Activated naive CD8-positive, alpha-beta T cell treated with anti-CD3 and anti-CD28 coated beads, Interleukin-2, amount 50 U/mL, for 16 hours (primary cell): Measurements from ENCODE around the gene TNK1.
"Not testable (repeated sequence)": the region's sequence is repeated elsewhere in the genome, so short reads cannot be mapped to it uniquely, and the experiment has no call there.

Experiments
- DNase-seq: peaks from one replicate; pipeline ENCODE4 v3.0.0-alpha.2; 2020; ENCODE audit warnings: low read depth, low spot score

TNK1 gene

DNA sequence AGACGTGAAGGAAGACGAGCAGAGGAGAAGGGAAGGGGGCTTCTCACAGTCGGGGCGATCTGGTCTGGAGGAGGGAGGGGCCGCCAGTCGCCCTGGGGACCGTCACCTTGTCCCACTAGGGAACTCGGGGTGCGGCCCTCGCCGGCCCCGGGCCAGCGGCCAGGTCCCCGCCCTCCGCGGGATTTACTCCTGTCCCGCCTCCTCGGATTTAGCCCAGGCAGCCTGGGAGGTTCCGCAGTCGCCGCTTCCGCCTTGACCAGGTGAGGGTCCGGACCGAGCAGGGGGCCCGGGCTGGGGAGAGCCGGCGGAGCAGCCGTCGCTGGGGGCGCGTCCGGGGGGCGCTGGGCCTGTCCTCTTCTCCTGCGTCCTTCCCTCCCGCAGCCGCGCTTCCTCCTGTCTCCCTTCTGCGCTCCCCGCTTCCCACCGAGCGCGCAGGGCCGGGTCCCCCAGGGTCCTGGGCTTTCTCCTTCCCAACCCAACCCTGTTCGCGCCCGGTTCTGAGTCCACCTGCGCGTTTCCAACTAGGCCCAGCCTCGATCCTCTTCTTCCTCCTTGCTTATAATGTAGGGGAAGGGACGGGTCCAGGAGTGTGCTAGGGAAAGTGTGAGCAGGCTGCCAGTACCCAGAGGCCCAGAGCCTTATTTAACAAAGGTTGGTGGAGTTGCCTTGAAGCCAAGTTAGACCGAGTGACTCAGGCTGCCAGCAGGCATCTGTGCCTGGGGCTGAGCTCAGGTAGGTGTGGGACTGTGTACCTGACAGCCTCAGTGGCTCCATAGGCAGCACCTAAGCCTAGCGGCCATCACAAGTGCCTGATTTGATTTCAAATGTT lies at the start of gene TNK1:
Gene TNK1 (plus strand): TSS at position 235 of the 829 bp plus-strand sequence. CDS start 1,838 bp downstream, outside the sequence.
- no peak for DNase-seq

DNA sequence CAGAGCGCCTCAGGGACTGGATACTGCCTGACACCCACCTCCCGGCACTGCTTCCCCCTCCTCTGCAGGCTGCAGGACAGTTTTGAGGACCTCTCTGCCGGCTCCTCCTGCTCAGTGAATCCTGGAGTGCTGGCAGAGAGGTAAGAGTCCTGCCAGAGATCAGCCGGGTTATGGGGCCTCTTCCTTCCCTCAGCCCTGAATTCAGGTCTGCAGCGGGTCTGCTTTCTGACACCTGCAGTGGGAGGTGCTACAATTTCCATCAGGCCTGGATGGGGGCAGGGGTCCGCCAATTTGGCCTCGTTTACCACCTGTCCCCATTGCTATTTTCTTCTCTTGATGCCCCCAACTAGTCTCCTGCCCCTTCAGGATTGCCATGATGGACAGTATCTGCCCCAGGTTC lies 48.8 kb upstream of the TNK1 start:
- no peak for DNase-seq

DNA sequence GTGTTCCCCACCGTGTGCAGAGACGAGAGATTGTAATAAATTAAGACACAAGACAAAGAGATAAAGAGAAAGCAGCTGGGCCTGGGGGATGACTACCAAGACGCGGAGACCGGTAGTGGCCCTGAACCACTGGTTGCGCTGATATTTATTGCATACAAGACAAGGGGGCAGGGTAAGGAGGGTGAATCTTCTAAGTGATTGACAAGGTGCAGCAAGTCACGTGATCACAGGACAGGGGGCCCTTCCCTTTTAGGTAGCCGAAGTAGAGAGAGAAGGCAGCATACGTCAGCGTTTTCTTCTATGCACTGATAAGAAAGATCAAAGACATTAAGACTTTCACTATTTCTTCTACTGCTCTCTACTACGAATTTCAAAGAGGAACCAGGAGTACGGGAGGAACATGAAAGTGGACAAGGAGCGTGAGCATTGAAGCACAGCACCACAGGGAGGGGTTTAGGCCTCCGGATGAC lies 48.3 kb upstream of the TNK1 start:
- DNase-seq, result not testable (repeated sequence)

DNA sequence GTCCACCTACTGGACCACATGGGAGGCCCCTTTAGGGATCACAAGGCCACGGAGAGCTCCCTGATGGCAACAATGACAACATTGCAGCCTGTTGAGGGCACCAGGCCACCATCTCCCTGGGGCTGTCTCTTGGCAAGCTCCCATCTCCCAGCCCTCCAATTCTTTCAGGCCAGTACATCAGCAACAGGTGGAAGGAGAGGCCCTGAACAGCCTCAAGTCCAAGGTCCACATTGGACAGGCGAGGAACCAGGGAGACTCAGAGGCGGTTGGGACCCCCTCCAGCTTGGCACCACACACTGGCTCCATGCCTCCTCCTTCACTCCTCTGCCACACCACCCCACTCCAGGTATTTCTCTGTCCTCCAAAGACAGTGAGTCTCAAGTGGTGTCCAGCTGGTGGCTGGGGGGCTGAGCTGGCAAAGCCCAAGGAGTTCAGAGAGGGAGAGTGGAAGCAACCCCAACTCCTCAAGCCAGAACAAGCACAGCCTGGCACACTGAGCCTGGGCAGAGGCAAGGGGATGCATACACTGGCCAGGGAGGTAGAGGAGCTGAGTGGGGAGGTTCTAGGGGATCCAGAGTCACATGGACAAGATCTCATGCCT lies 45.9 kb upstream of the TNK1 start:
- DNase-seq, result no peak

DNA sequence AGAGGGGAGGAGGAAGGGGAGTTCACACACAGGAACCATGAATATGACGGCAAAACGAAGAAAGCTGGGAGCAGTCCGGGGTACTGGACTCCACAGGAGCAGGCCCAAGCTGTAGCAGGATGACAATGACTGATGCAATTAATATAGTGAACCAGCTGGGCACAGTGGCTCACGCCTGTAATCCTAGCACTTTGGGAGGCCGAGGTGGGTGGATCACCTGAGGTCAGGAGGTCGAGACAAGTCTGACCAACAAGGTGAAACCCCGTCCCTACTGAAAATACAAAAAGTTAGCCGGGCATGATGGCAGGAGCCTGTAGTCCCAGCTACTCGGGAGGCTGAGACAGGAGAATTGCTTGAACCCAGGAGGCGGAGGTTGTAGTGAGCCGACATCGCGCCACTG lies 45.1 kb upstream of the TNK1 start:
- DNase-seq, result not testable (repeated sequence)

DNA sequence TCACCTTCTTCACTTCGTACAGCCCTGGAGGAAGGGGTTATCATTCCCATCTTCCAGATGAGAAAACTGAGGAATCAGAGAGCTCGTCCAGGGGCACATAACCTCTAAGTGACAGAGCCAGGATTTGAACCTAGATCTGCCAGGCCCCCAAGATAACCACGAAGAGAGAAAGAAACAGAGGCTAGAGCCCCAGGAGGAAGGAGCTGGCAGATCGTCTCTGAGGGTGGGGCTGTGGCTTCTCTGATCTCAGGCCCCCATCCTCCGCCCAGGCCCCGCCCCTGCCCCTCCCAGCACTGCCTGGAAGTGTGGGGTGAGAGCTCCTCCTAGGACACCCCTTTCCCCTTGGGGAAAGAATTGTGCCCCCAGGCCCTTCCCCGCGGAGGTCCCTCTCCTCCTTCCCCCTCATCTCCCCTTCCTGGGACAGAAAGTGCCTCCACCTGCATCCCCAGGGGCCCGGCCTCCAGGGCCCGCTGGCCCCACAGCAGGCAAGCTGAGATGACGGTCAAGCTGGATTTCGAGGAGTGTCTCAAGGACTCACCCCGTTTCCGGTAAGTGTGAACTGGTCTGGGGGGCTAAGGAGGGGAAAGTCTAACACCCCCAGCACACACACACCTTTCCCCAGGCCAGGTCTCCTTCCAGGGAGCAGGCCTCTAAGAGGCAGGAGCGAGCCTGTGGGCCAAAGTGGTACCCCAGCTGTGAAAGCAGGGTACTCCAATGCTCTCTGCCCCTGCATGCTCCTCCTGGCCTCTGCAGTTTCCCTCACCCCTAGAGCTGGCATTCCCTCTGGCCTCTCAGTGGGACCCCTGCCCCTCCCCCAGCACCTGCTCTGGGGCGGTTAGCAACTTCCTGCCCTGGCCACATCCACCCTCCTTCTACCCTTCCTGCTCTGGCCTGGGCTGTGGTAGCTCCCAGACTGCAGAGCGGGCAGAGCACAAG lies 44.4 kb upstream of the TNK1 start, which contains the start of gene ACAP1:
Gene ACAP1 (plus strand): TSS at position 290 of the 936 bp plus-strand sequence. CDS start 206 bp downstream, at position 496.
- peak; percentile 70 for DNase-seq

DNA sequence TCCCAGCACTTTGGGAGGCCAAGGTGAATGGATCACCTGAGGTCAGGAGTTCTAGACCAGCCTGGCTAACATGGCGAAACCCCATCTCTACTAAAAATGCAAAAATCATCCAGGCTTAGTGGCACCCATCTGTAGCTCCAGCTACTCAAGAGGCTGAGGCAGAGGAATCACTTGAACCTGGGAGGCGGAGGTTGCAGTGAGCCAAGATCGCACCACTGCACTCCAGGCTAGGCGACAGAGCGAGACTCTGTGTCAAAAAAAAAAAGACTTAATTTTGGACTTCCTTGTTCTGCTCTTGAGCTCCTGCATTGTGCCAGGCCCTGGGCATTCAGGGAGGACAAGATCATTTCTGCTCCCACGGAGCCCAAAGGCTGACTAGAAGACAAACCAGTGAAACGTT lies 43.3 kb upstream of the TNK1 start:
- DNase-seq, result not testable (repeated sequence)

DNA sequence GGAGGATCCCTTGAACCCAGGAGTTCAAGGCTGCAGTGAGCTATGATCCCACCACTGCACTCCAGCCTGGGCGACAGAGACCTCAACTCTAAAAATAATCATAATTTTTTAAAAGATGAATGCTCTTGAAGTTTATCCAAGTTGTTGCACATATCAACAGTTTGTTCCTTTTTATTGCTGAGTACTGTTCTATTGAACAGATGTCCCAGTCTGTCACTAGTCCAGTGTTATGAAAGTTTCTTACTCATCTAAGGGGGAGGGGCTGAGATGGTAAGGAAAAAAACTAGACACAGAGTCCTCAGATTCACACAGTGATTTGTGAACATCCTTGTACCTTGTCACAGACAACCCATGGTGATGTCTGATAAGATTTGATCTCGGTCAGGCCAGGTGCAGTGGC lies 40.7 kb upstream of the TNK1 start:
- DNase-seq, result no peak

DNA sequence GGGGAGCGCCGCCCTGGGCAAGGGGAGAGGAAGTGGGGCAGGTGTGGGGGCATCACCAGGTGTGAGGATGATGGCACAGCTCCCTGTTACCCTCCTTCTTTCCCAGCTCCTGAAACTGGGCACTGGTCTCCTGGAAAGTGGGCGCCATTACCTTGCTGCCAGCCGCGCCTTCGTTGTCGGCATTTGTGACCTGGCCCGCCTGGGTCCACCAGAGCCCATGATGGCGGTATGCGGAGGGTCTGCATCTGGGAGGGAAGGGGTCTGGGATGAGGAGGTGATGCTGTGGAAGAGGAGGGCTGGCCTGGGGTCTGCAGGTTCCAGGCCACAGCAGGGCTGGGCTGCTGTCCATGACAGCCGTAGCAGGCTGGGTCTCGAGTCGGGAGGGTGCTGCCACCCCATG lies 39.0 kb upstream of the TNK1 start:
- DNase-seq, result no peak

DNA sequence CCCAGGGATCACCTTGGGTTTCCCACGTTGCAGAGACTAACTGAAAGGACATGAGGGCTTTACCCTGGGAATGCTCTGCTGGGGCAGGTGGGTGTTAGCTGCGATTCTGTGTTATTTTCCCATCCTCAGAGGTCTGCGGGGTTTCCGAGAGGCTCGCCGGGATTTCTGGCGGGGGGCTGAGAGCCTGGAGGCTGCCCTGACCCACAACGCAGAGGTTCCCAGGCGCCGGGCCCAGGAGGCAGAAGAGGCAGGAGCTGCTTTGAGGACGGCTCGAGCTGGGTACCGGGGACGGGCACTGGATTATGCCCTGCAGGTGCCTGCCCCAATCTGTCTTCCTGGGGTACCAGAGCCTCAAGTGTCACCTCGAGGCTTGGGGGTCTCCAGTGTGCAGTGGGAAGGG lies 37.6 kb upstream of the TNK1 start:
- DNase-seq, result no peak

DNA sequence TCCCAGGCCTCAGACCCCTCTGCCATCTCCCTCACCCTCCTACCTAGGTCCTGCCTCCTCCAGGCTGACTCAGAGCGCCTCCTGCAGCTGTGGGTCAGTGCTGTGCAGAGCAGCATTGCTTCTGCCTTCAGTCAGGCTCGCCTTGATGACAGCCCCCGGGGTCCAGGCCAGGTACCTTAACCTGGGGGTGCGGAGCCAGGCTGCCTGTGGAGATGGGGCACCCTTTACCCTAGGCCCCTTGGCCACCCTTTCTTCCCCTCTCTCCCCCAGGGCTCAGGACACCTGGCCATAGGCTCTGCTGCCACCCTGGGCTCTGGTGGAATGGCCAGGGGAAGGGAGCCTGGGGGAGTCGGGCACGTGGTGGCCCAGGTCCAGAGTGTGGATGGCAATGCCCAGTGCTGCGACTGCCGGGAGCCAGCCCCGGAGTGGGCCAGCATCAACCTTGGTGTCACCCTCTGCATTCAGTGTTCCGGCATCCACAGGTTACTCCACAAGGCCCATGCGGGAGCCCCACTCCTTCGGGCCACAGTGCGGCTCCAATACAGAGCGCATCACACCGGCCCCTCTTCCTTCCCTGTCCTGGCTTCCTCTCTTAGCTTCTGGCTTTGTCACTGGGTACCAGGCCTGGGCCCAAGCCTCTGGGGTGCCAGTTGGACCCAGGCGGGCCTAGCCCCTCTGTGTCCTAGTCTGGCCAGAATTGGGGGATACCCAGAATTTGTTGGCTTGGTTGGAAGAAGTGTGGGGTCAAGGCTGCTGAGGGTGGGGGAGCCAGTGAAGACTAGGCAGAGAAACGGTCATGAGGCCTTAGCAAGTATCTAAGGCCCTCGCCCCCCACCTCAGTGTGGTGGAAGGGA lies 33.9 kb upstream of the TNK1 start:
- DNase-seq, result no peak

DNA sequence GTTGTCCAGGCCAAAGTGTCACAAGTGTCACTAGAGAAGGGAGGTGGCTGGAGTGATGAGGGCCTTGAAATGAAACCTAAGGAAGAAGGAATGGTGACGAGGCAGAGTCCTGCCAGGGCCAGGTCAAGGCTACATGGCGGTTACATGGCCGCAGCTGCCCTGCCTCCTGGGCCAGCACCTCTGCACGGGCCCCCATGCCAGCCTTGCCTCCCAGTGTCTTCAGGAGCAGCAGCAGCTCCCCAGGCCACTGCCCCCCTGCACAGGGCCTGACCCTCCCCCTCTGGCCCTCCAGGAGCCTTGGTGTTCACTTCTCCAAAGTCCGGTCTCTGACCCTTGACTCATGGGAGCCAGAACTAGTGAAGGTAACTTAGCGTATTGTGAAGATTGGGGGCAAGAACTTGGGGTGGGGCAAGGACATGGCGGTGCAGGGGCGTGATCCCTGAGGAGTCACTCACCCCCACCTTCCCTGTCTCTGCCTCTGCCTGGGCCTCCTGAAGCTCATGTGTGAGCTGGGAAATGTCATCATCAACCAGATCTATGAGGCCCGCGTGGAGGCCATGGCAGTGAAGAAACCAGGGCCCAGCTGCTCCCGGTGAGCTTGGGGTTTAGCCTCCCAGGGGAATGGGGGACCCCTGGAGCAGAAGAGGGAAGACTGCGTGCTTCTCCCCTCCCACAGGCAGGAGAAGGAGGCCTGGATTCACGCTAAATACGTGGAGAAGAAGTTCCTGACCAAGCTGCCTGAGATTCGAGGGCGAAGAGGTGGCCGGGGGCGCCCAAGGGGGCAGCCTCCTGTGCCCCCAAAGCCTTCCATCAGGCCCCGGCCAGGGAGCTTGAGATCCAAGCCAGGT lies 33.0 kb upstream of the TNK1 start:
- no peak for DNase-seq

DNA sequence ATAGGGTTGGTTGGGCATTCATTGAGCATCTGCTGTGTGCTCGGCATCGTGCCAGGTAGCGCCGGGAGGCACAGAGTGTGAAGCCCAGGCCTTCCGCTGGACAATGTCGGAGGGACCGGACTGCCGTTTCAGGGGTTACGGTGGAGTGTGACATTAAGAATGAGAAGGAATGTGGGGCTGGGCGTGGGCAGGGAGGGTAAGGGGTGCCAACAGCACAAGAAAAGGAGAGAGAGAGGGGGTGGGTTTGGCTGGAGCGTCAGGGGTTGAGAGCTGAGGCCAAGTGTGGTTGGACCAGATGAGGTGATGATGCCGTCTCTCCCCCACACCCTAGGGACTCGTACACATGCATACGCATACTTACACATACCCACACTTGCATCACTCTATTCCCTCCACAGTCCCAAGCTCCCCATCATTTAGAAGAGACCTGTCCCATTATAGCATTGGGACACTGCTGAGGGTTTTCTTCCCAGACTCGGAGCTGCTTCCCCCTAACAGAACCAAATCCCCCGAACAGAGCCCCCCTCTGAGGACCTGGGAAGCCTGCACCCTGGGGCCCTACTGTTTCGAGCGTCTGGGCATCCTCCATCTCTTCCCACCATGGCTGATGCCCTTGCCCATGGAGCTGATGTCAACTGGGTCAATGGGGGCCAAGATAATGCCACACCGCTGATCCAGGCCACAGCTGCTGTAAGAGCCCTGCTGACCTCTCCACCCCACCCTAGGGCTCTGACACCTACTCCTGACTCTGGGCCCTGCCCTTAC lies 32.2 kb upstream of the TNK1 start:
- DNase-seq, result no peak

DNA sequence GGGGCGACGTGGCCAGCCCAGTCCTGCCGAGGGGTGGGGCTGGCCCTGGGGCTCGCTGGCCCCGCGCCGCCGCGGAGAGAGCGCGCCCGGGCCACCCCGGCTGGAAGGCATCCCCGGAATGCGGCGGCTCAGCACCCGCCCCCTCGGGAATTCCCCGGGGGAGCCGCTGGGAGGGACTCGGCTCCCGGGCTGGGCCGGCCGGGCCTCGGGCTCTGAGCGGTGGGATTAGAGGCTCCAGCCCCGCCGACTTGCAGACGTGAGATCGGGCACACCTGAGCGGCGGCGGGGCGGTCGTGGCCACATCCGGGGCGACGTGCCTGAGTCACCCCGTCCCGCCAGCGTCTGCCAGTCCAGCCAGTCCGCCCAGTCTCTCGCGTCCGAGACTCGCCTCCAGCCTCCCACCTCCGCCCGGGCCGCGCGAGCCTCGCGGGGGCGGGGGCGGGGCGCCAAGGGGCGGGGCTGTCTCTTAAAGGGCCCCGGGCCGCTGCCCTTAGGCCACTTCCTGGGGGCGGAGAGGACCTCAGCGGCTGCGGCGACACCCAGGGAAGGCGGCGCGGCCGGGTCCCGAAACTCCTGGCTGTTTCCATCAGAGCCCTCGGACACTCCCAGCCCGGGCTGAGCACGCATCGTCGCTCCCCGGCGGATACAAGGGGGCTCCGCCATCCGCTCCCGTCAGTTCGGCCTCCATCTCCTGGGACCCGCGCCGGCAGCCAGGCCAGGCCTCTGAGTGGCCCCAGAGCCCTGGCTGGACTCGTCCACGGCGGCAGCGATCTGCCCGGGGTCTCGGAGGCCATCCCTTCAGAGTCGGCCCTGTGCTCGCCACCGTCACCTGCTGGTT lies 29.0 kb upstream of the TNK1 start, which contains the start of gene KCTD11:
Gene KCTD11 (plus strand): TSS at position 498 of the 838 bp plus-strand sequence.
- no peak for DNase-seq

DNA sequence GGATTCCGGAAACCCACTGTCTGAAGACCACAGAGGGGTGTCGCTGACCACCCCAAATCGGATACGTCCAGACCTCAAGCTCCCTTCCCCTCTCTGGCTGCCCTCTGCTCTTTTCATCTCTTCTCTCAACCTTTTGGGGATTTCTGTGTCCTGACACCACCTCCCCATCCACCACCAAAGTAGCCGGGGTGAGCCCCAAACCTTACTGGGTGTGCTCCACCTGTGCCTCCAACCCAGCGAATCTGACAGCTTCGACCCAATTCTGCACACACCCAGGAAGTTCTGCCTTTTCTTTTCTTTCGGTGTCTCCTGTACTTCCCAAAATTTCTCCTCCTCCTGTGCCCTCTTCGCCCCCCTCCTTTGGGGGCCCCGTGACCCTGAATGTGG lies 28.4 kb upstream of the TNK1 start:
- DNase-seq, result no peak

DNA sequence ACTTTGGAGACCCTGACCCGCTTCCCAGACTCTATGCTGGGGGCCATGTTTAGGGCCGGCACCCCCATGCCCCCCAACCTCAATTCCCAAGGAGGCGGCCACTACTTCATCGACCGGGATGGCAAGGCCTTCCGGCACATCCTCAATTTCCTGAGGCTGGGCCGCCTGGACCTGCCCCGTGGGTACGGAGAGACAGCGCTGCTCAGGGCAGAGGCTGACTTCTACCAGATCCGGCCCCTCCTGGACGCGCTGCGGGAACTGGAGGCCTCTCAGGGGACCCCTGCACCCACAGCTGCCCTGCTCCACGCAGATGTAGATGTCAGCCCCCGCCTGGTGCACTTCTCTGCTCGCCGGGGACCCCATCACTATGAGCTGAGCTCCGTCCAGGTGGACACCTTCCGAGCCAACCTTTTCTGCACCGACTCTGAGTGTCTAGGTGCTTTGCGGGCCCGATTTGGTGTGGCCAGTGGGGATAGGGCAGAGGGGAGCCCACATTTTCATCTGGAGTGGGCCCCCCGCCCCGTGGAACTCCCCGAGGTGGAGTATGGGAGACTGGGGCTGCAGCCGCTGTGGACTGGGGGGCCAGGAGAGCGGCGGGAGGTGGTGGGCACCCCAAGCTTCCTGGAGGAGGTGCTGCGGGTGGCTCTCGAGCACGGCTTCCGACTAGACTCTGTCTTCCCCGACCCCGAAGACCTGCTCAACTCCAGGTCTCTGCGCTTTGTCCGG lies 27.8 kb upstream of the TNK1 start:
- DNase-seq, result no peak

DNA sequence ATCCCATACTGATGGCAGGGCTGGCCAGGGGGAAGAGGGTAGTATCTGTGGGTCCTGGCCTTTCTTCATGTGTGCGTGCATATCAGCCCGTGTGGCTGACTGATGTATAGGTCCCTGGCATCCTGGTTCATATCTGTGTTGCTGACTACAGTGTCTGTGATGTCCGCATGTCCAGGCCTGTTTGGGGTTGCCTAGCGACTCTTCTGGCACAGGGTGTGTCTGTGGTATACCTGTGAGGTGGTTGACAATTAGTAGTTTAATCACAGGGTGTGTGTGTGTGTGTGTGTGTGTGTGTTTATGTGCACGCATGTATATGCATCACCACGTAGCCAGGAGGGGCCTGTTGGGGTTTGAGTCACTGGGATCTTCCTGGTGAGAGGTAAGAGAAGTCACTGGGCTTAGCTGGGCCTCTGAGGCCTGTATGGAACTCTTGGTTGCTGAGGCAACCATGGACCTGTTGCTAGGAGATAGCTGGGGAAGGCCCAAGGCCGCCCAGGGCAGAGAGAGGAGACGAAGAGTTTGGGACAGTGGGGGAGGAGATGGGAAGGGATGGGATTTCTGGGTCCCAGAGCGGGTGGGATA lies 26.5 kb upstream of the TNK1 start:
- no peak for DNase-seq
